ENCODE data around the gene ACO1.

DNA sequence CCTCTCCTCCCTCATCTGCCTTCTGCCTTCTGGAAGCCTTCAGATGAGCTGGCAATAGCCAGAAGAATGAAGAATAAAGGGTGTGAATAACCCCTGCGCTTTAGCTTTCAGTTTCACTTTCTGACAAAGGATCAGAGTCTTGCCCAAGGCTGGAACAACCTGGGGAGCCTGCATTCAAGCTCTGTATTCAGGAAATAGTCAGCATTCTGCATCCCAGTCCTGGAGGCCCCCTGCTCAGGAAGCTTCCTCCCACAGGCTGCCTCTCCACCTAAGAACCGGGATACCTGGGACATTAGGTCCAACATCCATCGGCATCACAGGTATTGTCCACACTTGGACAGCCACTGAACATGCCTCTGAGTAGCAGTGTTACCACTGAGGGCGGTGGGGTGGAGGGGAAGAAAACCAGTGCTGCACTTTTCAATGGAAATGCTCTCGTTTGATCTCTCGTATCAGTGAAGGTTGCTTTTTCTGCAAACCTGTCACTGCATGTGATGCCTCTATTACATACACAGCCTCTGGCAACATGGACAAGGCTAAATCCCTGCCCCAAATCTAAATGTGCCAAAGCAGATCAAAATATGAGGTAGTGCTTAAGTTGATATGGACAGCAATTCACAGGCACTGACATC lies 39.8 kb upstream of the ACO1 start:
- no peak for TF ChIP-seq POLR2A (IDR thresholded peaks at IDR 0.05; ENCODE audit: low read length)
- no peak for TF ChIP-seq GATA1 (IDR thresholded peaks at IDR 0.05; ENCODE audit: low read depth, low read length)

Data from erythroblast (primary cell).